ENCODE results near the gene KSR1. TPM values are rescaled to one million over a fixed set of nuclear protein-coding genes. Genes with fewer than 3 reads are reported as not detected.

KSR1 gene
- total and polyA plus RNA-seq, 9 of the 15 experiments (the other 6 are each of a cell fraction or from before 2014, with no cell fraction given), result 1.4 to 51.7 (median 18.4) TPM

DNA sequence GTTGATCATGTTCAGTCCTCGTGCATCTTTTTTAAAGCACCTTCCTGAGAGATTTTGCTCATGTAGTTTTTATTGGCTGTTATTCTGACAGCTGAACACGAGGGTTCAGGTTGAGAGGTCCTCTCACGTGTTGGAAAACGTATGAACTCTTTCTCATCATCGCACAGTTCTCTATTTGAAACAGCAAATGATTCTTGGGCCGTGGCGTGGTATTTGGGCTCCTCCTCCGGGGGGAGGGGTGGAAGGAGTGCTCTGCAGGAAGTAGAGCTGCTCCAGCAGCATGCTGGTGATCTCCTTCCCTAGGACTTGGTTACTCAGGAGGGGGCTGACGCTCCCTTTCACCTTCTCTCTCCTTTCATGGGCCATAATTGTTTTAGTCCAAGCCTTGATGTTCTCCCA lies 70.4 kb downstream of the KSR1 start:
- H3K9me3 ChIP-seq (replicated peaks; ENCODE audit: control insufficient read depth, insufficient read depth, low read depth, low read length), result no peaks in the 10 kb centered on the region
- H3K9ac ChIP-seq (ENCODE audit: insufficient read depth in 1 of 2, low read depth in 2 of 2, low read length in 2 of 2), result peak overlapping the region; percentile 39 to 59; a peak in 2 of 4 replicates
- peaks cover 30 to 77% of the 10 kb centered on the region in 2 experiments for H3K4me1 ChIP-seq (replicated peaks in 1 of 2; ENCODE audit: control insufficient read depth in 2 of 2, insufficient read depth in 2 of 2, low read length in 2 of 2)
- H2AFZ ChIP-seq (ENCODE audit: low read depth, low read length), result peak overlapping the region; percentile 30
- no peak overlapping the region for H3K4me3 ChIP-seq
- no peaks in the 10 kb centered on the region for H4K20me1 ChIP-seq (replicated peaks; ENCODE audit: control insufficient read depth, insufficient read depth, low read length)
- CTCF ChIA-PET (ENCODE audit: low intra/inter-chr PET ratio), result no interaction called here
- ATAC-seq, result peak; percentile 78
- DNase-seq (ENCODE audit: extremely low read depth in 1 of 4, low spot score in 3 of 4), result peak; percentile 64 to 88 (median 73)
- H3K27me3 ChIP-seq (ENCODE audit: control insufficient read depth in 2 of 2, insufficient read depth in 2 of 2, low read length in 2 of 2), result no peaks in the 10 kb centered on the region
- FAIRE-seq, result peak; percentile 88
- no peaks in the 10 kb centered on the region for H3K9me1 ChIP-seq (ENCODE audit: control insufficient read depth, insufficient read depth, low read length)
- in situ Hi-C loops (cut with MboI) (no loop called here), intact Hi-C loops (cut with micrococcal nuclease) (no loop called here)
- H3K36me3 ChIP-seq (ENCODE audit: control insufficient read depth, insufficient read depth, low read length), result no peaks in the 10 kb centered on the region; the same call in 2 of the 3 replicates
- peaks cover 83% of the 10 kb centered on the region for H3K79me2 ChIP-seq (ENCODE audit: control insufficient read depth, insufficient read depth, low read length)
- POLR2A ChIA-PET, result interaction anchor here (1.0 to 1.5 kb wide), 4 partner anchors 8 to 232 kb away, joined by 3 to 6 read pairs (median 3); no protein-coding TSS in a partner anchor
- BruUV-seq (replicated peaks), result no TSS peak
- H3K4me2 ChIP-seq (ENCODE audit: insufficient read depth, low read length), result peak overlapping the region; percentile 77
- peak overlapping the region; percentile 58 for H3K27ac ChIP-seq (ENCODE audit: extremely low read depth, low read depth, low read length)
- WGBS (ENCODE audit: insufficient coverage, low coverage, missing lambda C conversion rate), result 3% methylated on average over 9 of the region's 9 CpGs
- TF ChIP-seq DDX20 (tag; IDR thresholded peaks at IDR 0.05; ENCODE audit: low read depth), result no peak
- TF ChIP-seq GTF2F1 (IDR thresholded peaks at IDR 0.05; ENCODE audit: low read depth, low read length), result no peak
- no peak for TF ChIP-seq PHB (CRISPR knock-in tag; IDR thresholded peaks at IDR 0.05)
- TF ChIP-seq RBM34 (IDR thresholded peaks at IDR 0.05; ENCODE audit: borderline replicate concordance, insufficient read depth, low read length), result no peak
- no peak for TF ChIP-seq SREBF1 (IDR thresholded peaks at IDR 0.05; ENCODE audit: borderline replicate concordance, low read depth, low read length)
- TF ChIP-seq ATF1 (CRISPR knock-in tag; IDR thresholded peaks at IDR 0.05), result no peak
- peak; percentile 54; the same call in 1 of the 2 replicates for TF ChIP-seq ATF1 (tag; IDR thresholded peaks at IDR 0.05)
- no peak for TF ChIP-seq PREB (CRISPR knock-in tag; IDR thresholded peaks at IDR 0.05)
- TF ChIP-seq ZFP30 (CRISPR knock-in tag; IDR thresholded peaks at IDR 0.05; ENCODE audit: borderline replicate concordance), result no peak
- TF ChIP-seq ZNF165 (CRISPR knock-in tag; IDR thresholded peaks at IDR 0.05; ENCODE audit: borderline replicate concordance), result no peak
- TF ChIP-seq YY1 (IDR thresholded peaks at IDR 0.05; ENCODE audit: borderline replicate concordance in 1 of 3, control insufficient read depth in 1 of 3, extremely low read depth in 1 of 3, insufficient read depth in 3 of 3, insufficient read length in 1 of 3, insufficient replicate concordance in 2 of 3, low read depth in 1 of 3, low read length in 2 of 3), result no peak
- 0 out of 2 replicates have a peak, but pooled peaks have one; percentile 10 for TF ChIP-seq TCF3 (CRISPR knock-in tag; IDR thresholded peaks at IDR 0.05)
- TF ChIP-seq SOX6 (IDR thresholded peaks at IDR 0.05), result peak; percentile 43; the same call in 1 of the 2 replicates
- no peak for TF ChIP-seq U2AF1 (optimal IDR thresholded peaks at IDR 0.05; ENCODE audit: low read depth, low read length)
- TF ChIP-seq, protein P1, sequence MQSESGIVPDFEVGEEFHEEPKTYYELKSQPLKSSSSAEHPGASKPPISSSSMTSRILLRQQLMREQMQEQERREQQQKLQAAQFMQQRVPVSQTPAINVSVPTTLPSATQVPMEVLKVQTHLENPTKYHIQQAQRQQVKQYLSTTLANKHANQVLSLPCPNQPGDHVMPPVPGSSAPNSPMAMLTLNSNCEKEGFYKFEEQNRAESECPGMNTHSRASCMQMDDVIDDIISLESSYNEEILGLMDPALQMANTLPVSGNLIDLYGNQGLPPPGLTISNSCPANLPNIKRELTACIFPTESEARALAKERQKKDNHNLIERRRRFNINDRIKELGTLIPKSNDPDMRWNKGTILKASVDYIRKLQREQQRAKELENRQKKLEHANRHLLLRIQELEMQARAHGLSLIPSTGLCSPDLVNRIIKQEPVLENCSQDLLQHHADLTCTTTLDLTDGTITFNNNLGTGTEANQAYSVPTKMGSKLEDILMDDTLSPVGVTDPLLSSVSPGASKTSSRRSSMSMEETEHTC (IDR thresholded peaks at IDR 0.05), result no peak
- TF ChIP-seq, protein P2, sequence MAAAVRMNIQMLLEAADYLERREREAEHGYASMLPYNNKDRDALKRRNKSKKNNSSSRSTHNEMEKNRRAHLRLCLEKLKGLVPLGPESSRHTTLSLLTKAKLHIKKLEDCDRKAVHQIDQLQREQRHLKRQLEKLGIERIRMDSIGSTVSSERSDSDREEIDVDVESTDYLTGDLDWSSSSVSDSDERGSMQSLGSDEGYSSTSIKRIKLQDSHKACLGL (CRISPR knock-in tag; IDR thresholded peaks at IDR 0.05; ENCODE audit: borderline replicate concordance, poor library complexity, severe bottlenecking), result no peak
- TF ChIP-seq RBM14 (IDR thresholded peaks at IDR 0.05; ENCODE audit: borderline replicate concordance, insufficient read depth, low read depth, low read length), result no peak
- TF ChIP-seq ZNF347 (CRISPR knock-in tag; IDR thresholded peaks at IDR 0.05; ENCODE audit: low read depth), result no peak
- TF ChIP-seq CREM (IDR thresholded peaks at IDR 0.05; ENCODE audit: low read depth), result peak; percentile 55
- TF ChIP-seq SIN3A (IDR thresholded peaks at IDR 0.05; ENCODE audit: borderline replicate concordance in 2 of 2, control insufficient read depth in 1 of 2, low read depth in 2 of 2, low read length in 2 of 2), result peak in 1 of 2 experiments; percentile 82; a peak in 1 of 4 replicates
